ENCODE data around the gene PPEF2. TPM values are rescaled to one million over a fixed set of nuclear protein-coding genes. Genes with fewer than 3 reads are reported as not detected.
"Not testable (repeated sequence)": the region's sequence is repeated elsewhere in the genome, so short reads cannot be mapped to it uniquely, and the experiment has no call there.

Gene PPEF2
- total RNA-seq, 4 donors from 2014 or later = not detected

- TF ChIP-seq CTCF (IDR thresholded peaks at IDR 0.05) (no peak), POLR2A (IDR thresholded peaks at IDR 0.05) (no peak)
- Histone ChIP-seq H3K4me1 (no peaks in the 10 kb centered on the region), H3K36me3 (no peaks in the 10 kb centered on the region), H3K9me3 (no peaks in the 10 kb centered on the region), H3K4me3 (replicated peaks in 1 of 3) (no peak overlapping the region), H3K27ac (no peak overlapping the region), H3K27me3 (no peaks in the 10 kb centered on the region)
- intact Hi-C loops (cut with DNase I) = no loop called here
- DNase-seq = no peak
- 55 to 70% methylated on average over 6 of the region's 6 CpGs for WGBS, 2 donors
Measured at GRCh38 chr4:75912968-75913367, 10.7 kb upstream of the PPEF2 start.

GRCh38 chr4:75910831-75911230 is 8.6 kb upstream of the PPEF2 start:
- H3K36me3 ChIP-seq; H3K27ac ChIP-seq; DNase-seq; H3K4me3 ChIP-seq (replicated peaks in 1 of 3); H3K4me1 ChIP-seq; H3K27me3 ChIP-seq; H3K9me3 ChIP-seq; intact Hi-C loops (cut with DNase I): not testable (repeated sequence)
- 95% methylated on average over 6 of the region's 6 CpGs for WGBS, 2 donors

GRCh38 chr4:75909405-75909804 is 7.2 kb upstream of the PPEF2 start:
- DNase-seq = no peak
- Histone ChIP-seq H3K4me3 (replicated peaks in 1 of 3) (no peak overlapping the region), H3K4me1 (no peaks in the 10 kb centered on the region), H3K36me3 (no peaks in the 10 kb centered on the region), H3K27me3 (no peaks in the 10 kb centered on the region), H3K27ac (no peak overlapping the region), H3K9me3 (no peaks in the 10 kb centered on the region)
- whole genome bisulfite sequencing, 2 donors = 93 to 94% methylated on average over 5 of the region's 5 CpGs
- TF ChIP-seq CTCF (IDR thresholded peaks at IDR 0.05) (no peak), POLR2A (IDR thresholded peaks at IDR 0.05) (no peak)
- intact Hi-C loops (cut with DNase I) = no loop called here

GRCh38 chr4:75908555-75908954 is 6.3 kb upstream of the PPEF2 start:
- Histone ChIP-seq H3K9me3 (no peaks in the 10 kb centered on the region), H3K27me3 (no peaks in the 10 kb centered on the region), H3K36me3 (no peaks in the 10 kb centered on the region), H3K4me3 (replicated peaks in 1 of 3) (no peak overlapping the region), H3K27ac (no peak overlapping the region), H3K4me1 (no peaks in the 10 kb centered on the region)
- intact Hi-C loops (cut with DNase I) = no loop called here
- DNase-seq = no peak
- WGBS, 2 donors = 19 to 24% methylated on average over 3 of the region's 3 CpGs
- TF ChIP-seq CTCF (IDR thresholded peaks at IDR 0.05) (no peak), POLR2A (IDR thresholded peaks at IDR 0.05) (no peak)

- Histone ChIP-seq H3K4me1 (no peaks in the 10 kb centered on the region), H3K36me3 (no peaks in the 10 kb centered on the region), H3K27ac (no peak overlapping the region), H3K9me3 (no peaks in the 10 kb centered on the region), H3K4me3 (replicated peaks in 1 of 3) (no peak overlapping the region), H3K27me3 (no peaks in the 10 kb centered on the region)
- no peak for DNase-seq
- TF ChIP-seq POLR2A (IDR thresholded peaks at IDR 0.05) = no peak
- TF ChIP-seq CTCF (IDR thresholded peaks at IDR 0.05) = no peak
- intact Hi-C loops (cut with DNase I) = no loop called here
- WGBS, 2 donors = 74% methylated on average over 3 of the region's 3 CpGs
Measured at GRCh38 chr4:75907966-75908365, 5.7 kb upstream of the PPEF2 start.

- Histone ChIP-seq H3K27ac (no peak overlapping the region), H3K9me3 (no peaks in the 10 kb centered on the region), H3K27me3 (no peaks in the 10 kb centered on the region), H3K4me3 (replicated peaks in 1 of 3) (no peak overlapping the region), H3K36me3 (no peaks in the 10 kb centered on the region), H3K4me1 (no peaks in the 10 kb centered on the region)
- DNase-seq = no peak
- intact Hi-C loops (cut with DNase I) = no loop called here
- no peak for TF ChIP-seq CTCF (IDR thresholded peaks at IDR 0.05)
- TF ChIP-seq POLR2A (IDR thresholded peaks at IDR 0.05) = no peak
- WGBS, 2 donors = 90 to 91% methylated on average over 5 of the region's 5 CpGs
Measured at GRCh38 chr4:75904076-75904475, 1.8 kb upstream of the PPEF2 start.

Data from thyroid gland (tissue), 4 donors.